ENCODE measurements around the gene RTN4. TPM values are rescaled to one million over a fixed set of nuclear protein-coding genes. Genes with fewer than 3 reads are reported as not detected.

The RTN4 gene
- total RNA-seq, 1 donor from 2014 or later = 92.2 TPM

DNA sequence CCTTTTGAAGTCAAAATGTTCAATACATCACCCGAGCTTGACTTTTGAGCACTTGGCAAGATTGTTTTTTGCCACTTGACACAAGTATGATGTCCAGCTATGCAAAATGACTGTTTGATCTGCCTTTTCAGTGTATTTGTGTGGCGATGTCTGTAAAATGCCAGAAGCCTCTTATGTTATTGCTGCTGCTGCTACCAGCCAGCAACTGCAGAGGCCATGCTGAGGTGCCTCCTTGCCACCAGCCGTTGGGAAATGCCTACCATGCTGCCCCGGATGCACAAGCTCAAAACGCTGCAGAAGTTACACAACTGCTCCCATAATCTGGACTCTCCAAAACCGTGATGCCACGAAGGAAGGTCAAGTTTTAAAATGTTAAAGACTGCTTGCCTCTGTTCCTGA is 80.3 kb downstream of the RTN4 start:
- DNase-seq (ENCODE audit: low read depth in 2 of 2) = no peak

- no peak for DNase-seq (ENCODE audit: low read depth in 2 of 2)
Measured at GRCh38 chr2:54969295-54969939, 80.8 kb downstream of the RTN4 start.

DNA sequence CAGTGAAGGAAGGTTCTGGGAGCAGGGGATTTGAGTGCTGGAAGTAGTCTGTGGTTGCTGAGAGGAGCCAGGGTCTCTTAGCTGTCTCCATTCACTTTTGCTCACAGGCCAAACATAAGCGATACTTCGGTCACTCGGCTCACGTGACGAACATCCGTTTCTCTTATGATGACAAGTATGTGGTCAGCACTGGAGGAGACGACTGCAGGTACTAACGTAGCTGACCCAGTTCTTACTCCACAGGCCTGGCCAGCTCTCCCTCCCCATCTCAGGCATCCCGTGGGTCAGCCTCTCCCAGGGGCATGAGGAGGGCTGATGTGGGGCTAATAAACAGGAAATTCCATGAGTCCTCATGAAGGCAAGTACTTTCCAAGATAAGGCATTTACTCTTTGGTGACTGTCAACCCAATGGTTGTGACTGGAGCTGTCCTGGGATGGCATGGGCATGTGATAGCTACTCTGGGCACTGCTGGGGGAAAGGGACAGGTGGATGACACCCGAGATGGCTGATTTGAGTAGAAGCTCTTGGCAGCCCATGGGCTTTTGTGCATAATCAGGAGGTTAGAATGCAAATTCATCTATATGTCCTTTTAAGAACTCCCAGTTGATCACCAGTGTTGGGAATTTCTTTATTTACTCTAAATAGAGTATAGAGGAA is 81.6 kb downstream of the RTN4 start:
- DNase-seq (ENCODE audit: low read depth in 2 of 2) = no peak

GRCh38 chr2:54967759-54968365 is 82.4 kb downstream of the RTN4 start:
- no peak for DNase-seq (ENCODE audit: low read depth in 2 of 2)

- no peak for DNase-seq (ENCODE audit: low read depth in 2 of 2)
Measured at GRCh38 chr2:54967269-54967668, 83.0 kb downstream of the RTN4 start.

DNA sequence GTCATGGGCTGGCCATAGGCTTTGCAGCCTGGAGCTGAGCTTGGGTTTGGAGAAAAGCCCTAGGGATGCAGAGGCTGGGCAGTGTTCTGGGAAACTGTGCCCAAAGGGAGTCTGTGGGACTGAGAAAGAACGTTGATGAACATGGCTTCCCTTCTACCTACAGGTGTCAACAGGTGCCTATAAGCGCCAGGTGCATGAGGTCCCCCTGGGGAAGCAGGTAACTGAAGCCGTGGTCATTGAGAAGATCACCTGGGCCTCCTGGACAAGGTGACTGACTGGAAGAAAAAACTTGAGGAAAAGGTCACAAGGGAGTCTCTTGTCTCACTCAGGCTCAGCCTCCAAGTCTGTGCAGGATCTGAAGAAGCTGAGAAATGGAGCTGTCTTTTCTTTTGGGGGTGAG is 83.4 kb downstream of the RTN4 start:
- no peak for DNase-seq (ENCODE audit: low read depth in 2 of 2)

DNA sequence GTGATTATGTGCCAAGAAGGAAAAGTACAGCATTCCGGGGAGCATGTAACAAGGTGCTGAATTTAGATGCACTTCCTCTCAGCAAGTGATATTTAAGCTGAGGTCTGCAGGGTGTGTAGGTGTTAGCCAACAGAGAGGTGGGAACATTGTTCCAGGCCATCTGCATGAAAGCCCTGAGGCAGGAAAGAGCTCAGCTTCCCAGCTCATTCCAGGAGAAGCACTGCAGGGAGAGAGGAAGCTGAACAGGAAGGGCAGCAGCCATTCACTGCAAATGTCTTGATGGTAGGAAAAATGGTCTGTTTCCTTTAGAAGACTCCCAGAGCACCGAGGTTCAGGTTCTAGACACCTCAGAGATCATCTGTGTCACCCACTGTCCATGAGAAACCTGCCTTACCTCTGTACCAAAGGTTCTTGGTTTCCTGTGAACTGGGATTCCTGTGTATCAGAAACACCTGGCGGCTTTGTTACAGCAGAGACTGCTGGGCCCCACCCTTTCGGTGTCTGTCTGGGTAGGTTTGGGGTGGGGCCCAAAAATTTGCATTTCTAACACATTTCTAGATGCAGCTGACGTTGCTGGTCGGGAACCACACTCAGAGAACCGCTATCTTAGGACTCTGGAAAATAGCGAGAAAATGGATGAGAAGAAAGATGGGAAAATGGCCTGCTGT is 84.0 kb downstream of the RTN4 start:
- DNase-seq (ENCODE audit: low read depth in 2 of 2) = peak; percentile 40 to 64

DNA sequence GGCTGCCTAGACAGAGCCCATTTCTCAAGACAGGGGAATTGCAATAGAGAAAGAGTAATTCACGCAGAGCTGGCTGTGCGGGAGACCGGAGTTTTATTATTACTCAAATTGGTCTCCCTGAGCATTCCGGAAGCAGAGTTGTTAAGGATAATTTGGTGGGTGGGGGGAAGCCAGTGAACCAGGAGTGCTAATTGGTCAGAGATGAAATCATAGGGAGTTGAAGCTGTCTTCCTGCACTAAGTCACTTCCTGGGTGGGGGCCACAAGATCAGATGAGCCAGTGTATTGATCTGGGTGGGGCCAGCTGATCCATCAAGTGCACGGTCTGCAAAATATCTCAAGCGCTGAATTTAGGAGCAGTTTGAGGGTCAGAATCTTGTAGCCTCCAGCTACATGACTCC is 84.8 kb downstream of the RTN4 start:
- no peak for DNase-seq (ENCODE audit: low read depth in 2 of 2)

- DNase-seq (ENCODE audit: low read depth in 2 of 2) = no peak
Measured at GRCh38 chr2:54964816-54965215, 85.4 kb downstream of the RTN4 start.

- no peak for DNase-seq (ENCODE audit: low read depth in 2 of 2)
Measured at GRCh38 chr2:54964271-54964670, 86.0 kb downstream of the RTN4 start.

GRCh38 chr2:54963476-54963875 is 86.8 kb downstream of the RTN4 start:
- no peak for DNase-seq (ENCODE audit: low read depth in 2 of 2)

DNA sequence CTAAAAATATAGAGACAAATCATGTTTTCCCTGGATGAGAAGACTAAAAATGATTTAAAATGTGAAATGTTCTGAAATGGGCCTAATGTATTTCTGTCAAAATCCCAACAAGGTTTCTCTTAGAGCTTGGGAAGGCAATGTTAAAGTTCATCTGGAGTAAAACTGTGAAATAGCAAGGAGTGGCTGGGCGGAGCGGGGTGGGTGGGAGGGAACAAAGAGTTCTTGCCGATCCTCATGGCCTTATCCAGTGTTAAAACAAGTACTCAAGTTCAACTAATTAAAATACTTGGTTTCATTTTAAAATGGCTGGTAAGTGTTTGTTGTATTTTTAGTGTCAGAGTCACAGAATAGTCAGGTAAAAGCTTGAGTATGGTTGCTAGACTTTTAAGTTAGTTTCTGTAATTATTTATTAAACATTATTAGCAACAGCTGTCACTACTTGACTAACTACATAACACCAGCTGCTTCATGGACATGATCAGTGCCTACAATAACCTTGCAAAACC is 87.3 kb downstream of the RTN4 start:
- no peak for DNase-seq (ENCODE audit: low read depth in 2 of 2)

- no peak for DNase-seq (ENCODE audit: low read depth in 2 of 2)
Measured at GRCh38 chr2:54962511-54962910, 87.7 kb downstream of the RTN4 start.

- no peak for DNase-seq (ENCODE audit: low read depth in 2 of 2)
Measured at GRCh38 chr2:54960164-54960563, 90.1 kb downstream of the RTN4 start.

GRCh38 chr2:54958717-54959371 is 91.4 kb downstream of the RTN4 start:
- no peak for DNase-seq (ENCODE audit: low read depth in 2 of 2)

GRCh38 chr2:54957321-54957999 is 92.8 kb downstream of the RTN4 start:
- DNase-seq (ENCODE audit: low read depth in 2 of 2) = no peak

- DNase-seq (ENCODE audit: low read depth in 2 of 2) = no peak
Measured at GRCh38 chr2:54956111-54956627, 94.1 kb downstream of the RTN4 start.

DNA sequence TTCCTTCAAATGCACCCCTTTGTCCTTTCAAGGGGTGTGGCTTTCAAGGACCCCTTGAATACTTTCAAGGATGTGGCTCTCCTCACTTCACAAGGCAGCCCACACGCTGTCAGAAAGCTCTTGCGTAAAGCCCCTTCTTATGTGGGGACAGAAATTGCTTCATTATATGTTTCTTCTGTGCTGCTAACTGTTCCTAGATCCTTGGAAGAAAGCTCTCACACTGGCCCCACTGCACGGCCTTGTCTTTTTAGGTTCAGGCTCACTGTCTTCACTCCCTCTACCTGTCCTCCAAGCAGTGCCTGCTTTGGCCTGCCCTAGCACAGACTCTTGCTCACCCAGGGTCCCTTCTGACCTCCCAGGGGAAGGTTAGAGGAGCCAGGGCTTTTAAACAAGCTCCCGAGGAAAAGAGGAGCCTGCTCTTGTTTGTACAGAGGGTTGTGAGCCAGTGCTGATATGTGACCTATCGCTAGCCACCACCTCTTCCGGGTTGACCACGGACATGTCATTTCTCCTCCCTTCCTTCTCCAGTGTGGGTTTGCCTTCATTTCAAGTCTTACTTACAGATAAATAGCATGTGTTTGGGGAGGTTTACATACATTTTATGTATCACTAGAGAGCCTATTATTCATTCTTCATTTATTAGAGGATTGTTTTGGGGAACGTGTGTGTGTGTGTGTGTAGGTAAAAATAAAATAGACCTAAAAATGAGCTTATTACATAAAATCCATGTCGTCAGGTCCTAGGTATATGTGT is 94.7 kb downstream of the RTN4 start:
- no peak for DNase-seq (ENCODE audit: low read depth in 2 of 2)

DNA sequence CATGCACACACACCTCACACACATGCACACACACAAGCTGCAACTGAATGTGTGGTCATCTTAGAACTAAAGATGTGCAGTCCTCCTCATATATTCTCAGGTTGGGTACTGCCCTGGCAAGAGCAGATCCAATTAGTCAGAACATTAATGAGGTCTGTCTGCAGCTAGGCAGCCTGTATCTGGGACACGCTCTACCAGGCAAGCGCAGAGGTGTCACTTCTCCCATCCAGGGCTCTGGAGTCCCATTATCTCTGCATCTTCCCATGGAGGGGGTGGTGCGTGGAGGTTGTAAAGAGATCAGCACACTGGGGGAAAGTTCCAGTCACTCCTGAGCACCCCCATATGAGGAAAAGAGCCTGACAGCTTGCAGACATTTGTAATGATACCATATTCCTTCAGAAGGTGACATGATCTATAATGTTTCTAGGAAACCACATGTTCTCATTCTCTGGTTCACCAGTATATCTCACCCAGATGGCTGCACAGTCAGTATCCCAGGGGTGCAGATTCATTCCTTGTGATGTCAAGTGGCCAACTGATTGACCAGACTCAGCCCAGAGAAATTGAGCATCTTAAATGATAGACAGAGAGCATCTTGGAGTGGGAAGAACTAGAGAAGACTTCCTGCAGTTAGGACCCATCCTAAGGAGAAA is 95.4 kb downstream of the RTN4 start:
- no peak for DNase-seq (ENCODE audit: low read depth in 2 of 2)

DNA sequence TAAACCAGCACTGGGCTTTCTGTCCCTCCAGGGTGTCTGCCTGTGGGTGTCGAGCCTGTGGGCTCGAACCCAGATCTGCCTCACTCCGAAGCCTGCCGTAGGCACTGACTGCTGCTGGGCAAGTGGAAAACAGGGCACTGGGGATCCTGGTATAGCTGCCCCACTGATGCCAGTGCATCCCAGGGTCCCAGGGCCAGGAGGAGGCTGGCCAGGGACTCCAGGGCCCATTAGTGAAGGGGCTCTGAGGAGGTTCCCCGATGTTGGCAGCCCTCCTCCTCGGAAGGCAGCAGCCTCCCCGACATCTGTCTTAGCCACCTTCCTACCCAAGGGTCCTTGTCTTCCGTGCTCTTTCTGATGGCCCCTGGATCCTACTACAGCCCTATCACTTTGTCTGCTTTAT is 96.1 kb downstream of the RTN4 start:
- DNase-seq (ENCODE audit: low read depth in 2 of 2) = no peak
